KMS-11 (cell line): ENCODE results near the gene PTGER3.

ENCODE experiments used
- H2AFZ ChIP-seq: fragments of 200-600 bp; sonication (generic); 2 replicates; pipeline ENCODE4 v1.6.1; 2016; ENCODE audit warnings: antibody characterized with exemption, mixed run types, low read depth
- H3K27ac ChIP-seq: fragments of 200-600 bp; sonication (generic); 2 replicates; pipeline ENCODE4 v1.6.1; 2016; ENCODE audit warnings: mild to moderate bottlenecking, mixed run types
- H3K27me3 ChIP-seq: fragments of 200-600 bp; sonication (generic); 2 replicates; pipeline ENCODE4 v1.6.1; 2017; ENCODE audit warnings: mild to moderate bottlenecking, low read depth, mixed run types, moderate library complexity; ENCODE audit not compliant: insufficient read depth
- H3K36me3 ChIP-seq: fragments of 200-600 bp; sonication (generic); 2 replicates; pipeline ENCODE4 v1.6.1; 2017; ENCODE audit warnings: mild to moderate bottlenecking, mixed run types; ENCODE audit not compliant: insufficient read depth
- H3K4me1 ChIP-seq: fragments of 200-600 bp; sonication (generic); 2 replicates; pipeline ENCODE4 v1.6.1; 2016; ENCODE audit warnings: mild to moderate bottlenecking, low read depth, mixed run types; ENCODE audit not compliant: poor library complexity, severe bottlenecking
- H3K4me2 ChIP-seq: fragments of 200-600 bp; sonication (generic); 2 replicates; pipeline ENCODE4 v1.7.0; 2016; ENCODE audit warnings: mild to moderate bottlenecking, mixed run types
- H3K4me3 ChIP-seq: fragments of 200-600 bp; sonication (generic); IDR thresholded peaks from 2 replicates; pipeline ENCODE4 v1.6.1; 2017; ENCODE audit warnings: low read depth, low read length, mixed read lengths; ENCODE audit not compliant: insufficient read depth
- H3K79me2 ChIP-seq: fragments of 200-600 bp; sonication (generic); 2 replicates; pipeline ENCODE4 v1.6.1; 2016; ENCODE audit warnings: low read depth, mixed run types; ENCODE audit not compliant: insufficient read depth
- H3K9ac ChIP-seq: fragments of 200-600 bp; sonication (generic); 2 replicates; pipeline ENCODE4 v1.6.1; 2016; ENCODE audit warnings: mild to moderate bottlenecking, mixed run types
- H4K20me1 ChIP-seq: fragments of 200-600 bp; sonication (generic); 2 replicates; pipeline ENCODE4 v1.6.1; 2016; ENCODE audit warnings: mild to moderate bottlenecking, mixed run types; ENCODE audit not compliant: insufficient read depth
- CTCF ChIP-seq: fragments of 200-600 bp; sonication (generic); conservative IDR thresholded peaks from 2 replicates; pipeline ENCODE4 v1.6.1; 2017; ENCODE audit warnings: low read depth, mild to moderate bottlenecking, antibody characterized with exemption, low read length, moderate library complexity, mixed read lengths

PTGER3 gene

GRCh38 chr1:71014178-71014579, 33.4 kb downstream of the PTGER3 start:
- H3K27ac ChIP-seq = no peak overlapping the region
- no peak overlapping the region for H2AFZ ChIP-seq
- no peak overlapping the region for H3K4me2 ChIP-seq
- H3K4me3 ChIP-seq = no peak overlapping the region
- no peaks in the 10 kb centered on the region for H3K36me3 ChIP-seq
- H3K79me2 ChIP-seq = no peaks in the 10 kb centered on the region
- TF ChIP-seq CTCF = no peak
- H3K9ac ChIP-seq = no peak overlapping the region
- H3K4me1 ChIP-seq = no peaks in the 10 kb centered on the region
- no peaks in the 10 kb centered on the region for H3K27me3 ChIP-seq
- H4K20me1 ChIP-seq = no peaks in the 10 kb centered on the region

GRCh38 chr1:71002709-71003475, 44.7 kb downstream of the PTGER3 start:
- TF ChIP-seq CTCF = no peak
- no peak overlapping the region for H2AFZ ChIP-seq
- no peak overlapping the region for H3K27ac ChIP-seq
- H3K27me3 ChIP-seq = no peaks in the 10 kb centered on the region
- H3K9ac ChIP-seq = no peak overlapping the region
- no peaks in the 10 kb centered on the region for H3K79me2 ChIP-seq
- no peaks in the 10 kb centered on the region for H3K4me1 ChIP-seq
- H3K4me2 ChIP-seq = no peak overlapping the region
- no peaks in the 10 kb centered on the region for H4K20me1 ChIP-seq
- H3K36me3 ChIP-seq = no peaks in the 10 kb centered on the region
- H3K4me3 ChIP-seq = no peak overlapping the region

GRCh38 chr1:71001624-71002023, 46.0 kb downstream of the PTGER3 start:
- no peaks in the 10 kb centered on the region for H3K27me3 ChIP-seq
- H3K4me3 ChIP-seq = no peak overlapping the region
- H2AFZ ChIP-seq = no peak overlapping the region
- no peak overlapping the region for H3K4me2 ChIP-seq
- no peak for TF ChIP-seq CTCF
- no peak overlapping the region for H3K27ac ChIP-seq
- no peak overlapping the region for H3K9ac ChIP-seq
- H3K4me1 ChIP-seq = no peaks in the 10 kb centered on the region
- no peaks in the 10 kb centered on the region for H3K79me2 ChIP-seq
- H4K20me1 ChIP-seq = no peaks in the 10 kb centered on the region
- H3K36me3 ChIP-seq = no peaks in the 10 kb centered on the region

GRCh38 chr1:70997793-70998192, 49.8 kb downstream of the PTGER3 start:
- Histone ChIP-seq H3K4me3 (no peak overlapping the region), H4K20me1 (no peaks in the 10 kb centered on the region), H2AFZ (no peak overlapping the region), H3K27ac (no peak overlapping the region), H3K4me2 (no peak overlapping the region), H3K27me3 (no peaks in the 10 kb centered on the region), H3K4me1 (no peaks in the 10 kb centered on the region), H3K79me2 (no peaks in the 10 kb centered on the region), H3K36me3 (no peaks in the 10 kb centered on the region), H3K9ac (no peak overlapping the region)
- TF ChIP-seq CTCF = no peak
